Endometrium (tissue), 2 donors: ENCODE results near the gene MTM1.

Source experiments
- FAIRE-seq: peaks from 2 replicates; lab custom pipeline; 2012; peaks lifted over from hg19 to GRCh38; lab: Jason Lieb, UNC
- donor health status: control.
- donor health status: control.

Gene MTM1

DNA sequence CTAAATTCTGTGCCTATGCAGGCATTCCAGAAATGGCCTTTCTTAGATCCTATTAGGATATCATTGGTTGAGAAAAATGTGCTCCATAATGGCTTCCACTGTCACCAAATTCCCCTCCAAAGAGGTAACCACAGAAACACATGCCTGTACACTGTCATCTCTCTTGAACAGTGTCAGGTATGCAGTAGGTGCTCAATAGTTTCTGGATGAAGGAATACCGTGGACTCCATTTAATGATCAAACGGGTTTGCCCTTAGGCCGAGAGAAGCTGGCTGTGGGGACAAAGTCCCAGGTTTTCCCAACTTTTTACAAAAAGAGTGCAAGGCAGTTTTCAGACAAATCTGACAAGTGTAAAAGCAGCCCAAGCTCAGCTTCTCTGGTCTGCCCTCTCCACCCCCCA lies 16.5 kb upstream of the MTM1 start:
- no peak for FAIRE-seq

GRCh38 chrX:150558424-150558823 lies 10.0 kb upstream of the MTM1 start:
- FAIRE-seq: no peak

- FAIRE-seq: no peak
Observed at GRCh38 chrX:150564838-150565237, 3.6 kb upstream of the MTM1 start.

- FAIRE-seq: no peak
Observed at GRCh38 chrX:150565551-150565950, 2.9 kb upstream of the MTM1 start.

GRCh38 chrX:150566734-150567182 lies 1.7 kb upstream of the MTM1 start:
- FAIRE-seq: no peak

DNA sequence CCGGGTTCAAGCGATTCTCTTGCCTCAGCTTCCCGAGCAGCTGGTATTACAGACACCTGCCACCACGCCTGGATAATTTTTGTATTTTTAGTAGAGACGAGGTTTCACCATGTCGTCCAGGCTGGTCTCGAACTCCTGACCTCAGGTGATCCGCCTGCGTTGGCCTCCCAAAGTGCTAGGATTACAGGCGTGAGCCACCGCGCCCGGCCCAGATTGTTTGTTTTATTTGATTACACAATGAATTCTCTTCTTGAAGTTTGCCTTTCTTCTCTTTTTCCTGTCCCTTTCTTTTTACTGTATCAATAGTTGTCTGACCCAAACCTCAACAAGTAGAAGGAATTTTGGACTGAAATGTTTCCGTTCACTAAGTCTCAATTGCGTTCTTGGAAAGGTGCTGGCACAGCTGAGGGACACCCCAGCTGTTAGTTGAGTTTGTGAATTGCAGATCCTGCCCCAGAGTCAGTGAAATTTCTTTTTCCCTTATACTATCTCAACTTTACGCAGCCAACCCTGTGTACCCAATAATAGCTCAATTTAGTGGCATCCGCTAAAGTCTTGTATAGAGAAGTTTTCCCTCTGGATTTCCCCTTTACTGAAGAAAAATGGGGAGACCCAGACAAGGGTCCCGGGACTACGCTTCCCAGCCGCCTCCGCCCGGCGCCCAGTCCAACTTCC lies 639 bp upstream of the MTM1 start:
- FAIRE-seq: no peak

DNA sequence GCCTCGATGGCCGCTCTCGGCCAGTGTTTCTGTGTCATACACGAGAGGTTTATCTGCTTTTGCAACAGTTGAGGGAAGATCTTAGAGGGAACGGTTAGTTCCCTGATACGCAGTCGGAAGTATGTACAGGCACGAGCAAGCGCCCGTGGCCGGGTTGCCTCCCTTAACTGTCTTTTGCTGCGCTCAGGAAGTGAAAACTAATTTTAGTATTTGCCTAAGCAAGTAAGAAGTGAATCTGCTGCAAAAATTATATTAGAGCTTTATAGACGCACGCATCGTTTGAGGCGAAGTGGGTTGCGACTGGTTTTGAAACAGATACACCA lies 695 bp downstream of the MTM1 start:
- no peak for FAIRE-seq

- FAIRE-seq: no peak
Observed at GRCh38 chrX:150570512-150570911, 2.1 kb downstream of the MTM1 start.

DNA sequence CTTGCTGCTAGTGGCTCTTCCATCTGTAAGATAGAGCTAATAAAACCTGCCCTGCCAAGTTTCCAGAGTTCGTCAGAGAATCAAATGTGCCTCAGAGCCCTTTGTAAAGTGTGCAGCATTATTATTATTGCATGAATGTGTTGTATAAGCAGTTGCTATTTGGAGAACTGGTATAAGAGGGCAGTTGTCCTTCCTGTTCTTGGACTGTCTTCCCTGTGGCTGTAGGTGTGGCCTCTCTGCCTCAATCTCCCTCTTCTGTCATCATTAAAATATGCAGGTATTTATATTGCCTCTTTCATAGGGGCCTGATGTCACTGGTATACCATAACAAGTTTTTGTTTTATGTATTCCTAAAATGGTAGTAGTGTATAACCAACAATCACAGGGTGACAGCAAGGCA lies 3.8 kb downstream of the MTM1 start:
- no peak for FAIRE-seq

DNA sequence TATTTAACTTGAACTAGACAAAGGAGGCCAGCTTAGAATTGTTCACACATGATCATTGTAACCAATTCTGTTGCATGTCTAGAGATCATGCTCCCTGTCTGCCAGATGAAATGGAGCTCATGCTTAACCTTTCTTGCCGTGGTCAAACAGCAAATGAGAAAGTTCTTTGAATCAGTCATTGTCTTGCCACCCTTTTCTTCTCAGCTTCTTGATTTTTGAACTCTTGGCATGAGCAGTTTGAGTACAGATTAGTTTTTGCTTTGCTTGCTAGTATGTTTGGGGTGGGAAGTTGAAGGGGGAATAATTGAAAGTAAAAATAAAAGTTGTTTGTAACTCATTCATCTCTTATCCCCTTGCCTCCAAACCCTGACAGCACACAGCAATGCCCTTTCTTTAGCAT lies 4.7 kb downstream of the MTM1 start:
- FAIRE-seq: no peak

DNA sequence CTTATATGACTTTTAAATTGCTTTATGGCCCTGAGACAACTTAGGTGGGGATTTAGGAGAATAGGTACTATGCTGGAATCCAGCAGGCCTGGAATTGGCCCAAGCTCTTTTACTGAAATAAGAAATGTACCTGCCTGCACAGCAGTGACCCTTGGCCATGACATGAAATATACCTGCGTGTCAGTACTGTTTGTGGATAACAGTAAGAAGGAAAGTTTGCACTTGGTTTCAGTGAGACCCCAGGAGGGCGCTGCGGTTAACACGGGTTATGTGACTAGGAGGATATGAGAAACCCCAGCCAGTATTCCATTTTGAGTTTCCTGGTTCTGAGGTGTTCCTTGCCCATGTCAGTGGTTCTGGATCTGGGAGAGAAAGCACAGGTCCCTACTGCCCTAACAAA lies 5.3 kb downstream of the MTM1 start:
- FAIRE-seq: no peak

GRCh38 chrX:150574559-150575418 lies 6.4 kb downstream of the MTM1 start:
- FAIRE-seq: no peak

- no peak for FAIRE-seq
Observed at GRCh38 chrX:150575419-150575814, 7.0 kb downstream of the MTM1 start.

DNA sequence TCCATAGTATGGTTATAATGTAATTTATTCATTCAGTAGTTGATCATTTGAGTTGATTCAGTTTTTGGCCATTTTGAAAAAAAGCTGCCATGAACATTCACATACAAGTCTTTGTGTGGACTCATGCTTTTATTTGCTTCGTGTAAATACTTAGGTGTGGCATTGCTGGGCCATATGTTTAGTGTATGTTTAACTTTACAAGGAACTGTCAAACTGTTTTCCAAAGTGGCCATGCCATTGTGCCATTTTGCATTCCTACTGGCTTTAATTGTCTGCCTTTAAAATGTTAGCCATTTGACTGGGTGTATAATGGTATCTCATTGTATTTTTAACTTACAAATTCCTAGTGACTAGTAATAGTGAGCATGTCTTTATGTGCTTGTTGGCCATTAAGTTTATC lies 8.8 kb downstream of the MTM1 start:
- FAIRE-seq: no peak

GRCh38 chrX:150581093-150581775 lies 12.8 kb downstream of the MTM1 start:
- no peak for FAIRE-seq

DNA sequence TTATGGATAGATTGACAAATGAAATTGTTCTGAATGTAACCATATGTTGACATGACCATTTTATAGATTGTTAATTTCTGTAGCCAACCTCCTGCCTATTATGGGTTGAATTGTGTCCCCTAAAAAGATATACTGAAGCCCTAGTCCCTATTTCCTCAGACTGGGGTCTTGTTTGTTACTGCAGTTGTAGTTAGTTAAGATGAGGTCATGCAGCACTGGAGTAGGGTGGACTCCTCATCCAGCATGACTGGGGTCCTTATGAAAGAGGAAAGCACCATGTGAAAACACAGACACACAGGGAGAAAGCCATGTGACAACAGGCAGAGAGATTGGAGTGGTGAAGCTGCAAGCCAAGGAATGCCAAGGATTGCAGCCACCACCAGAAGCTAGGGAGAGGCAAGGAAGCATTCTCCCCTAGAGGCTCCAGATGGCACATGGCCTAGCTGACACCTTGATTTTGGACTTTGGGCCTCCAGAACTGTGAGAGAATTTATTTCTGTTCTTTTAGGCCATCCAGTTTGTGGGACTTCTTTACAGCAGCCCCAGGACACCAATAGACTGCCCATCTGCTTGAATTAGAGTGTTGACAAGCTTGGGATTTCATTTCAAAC lies 14.0 kb downstream of the MTM1 start:
- FAIRE-seq: no peak

- FAIRE-seq: no peak
Observed at GRCh38 chrX:150587585-150588503, 19.4 kb downstream of the MTM1 start.

DNA sequence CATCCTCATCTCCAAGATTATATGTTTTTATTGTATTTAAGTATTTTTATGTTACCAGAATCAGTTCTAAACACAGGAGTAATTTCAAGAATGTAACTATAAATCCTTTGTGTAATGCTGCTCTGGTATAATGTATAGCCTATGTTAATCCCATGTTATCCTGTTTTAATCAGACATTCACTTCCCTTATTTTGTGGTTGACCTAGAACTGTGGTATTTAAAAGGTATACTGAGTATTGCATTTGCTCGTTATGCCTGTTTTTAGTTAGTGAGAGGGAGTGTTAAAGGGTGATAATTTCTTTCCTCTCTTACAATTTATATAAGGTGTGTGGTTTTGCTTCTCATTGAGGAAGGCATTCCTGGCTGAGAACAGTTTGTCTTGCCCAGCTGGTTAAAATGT lies 26.2 kb downstream of the MTM1 start:
- FAIRE-seq: no peak

DNA sequence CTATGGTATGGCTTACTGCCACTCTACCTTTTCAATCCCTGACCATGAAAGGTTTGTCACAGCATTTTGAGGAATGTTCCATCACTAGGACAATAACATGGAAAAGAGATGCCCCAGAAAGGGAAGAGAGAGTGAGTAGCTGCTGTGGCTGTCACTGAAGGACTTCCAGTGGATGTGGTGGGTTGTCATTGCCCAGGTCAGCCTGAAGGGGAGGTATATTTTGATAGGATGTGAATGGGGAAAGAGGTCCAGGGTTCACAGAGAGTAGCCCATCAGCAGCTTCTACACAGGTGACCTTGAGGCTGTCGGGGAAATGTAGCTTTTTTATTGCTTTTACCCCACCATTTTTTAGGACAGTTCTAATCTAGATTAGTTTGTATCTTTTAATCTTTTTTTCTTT lies 30.8 kb downstream of the MTM1 start:
- no peak for FAIRE-seq

DNA sequence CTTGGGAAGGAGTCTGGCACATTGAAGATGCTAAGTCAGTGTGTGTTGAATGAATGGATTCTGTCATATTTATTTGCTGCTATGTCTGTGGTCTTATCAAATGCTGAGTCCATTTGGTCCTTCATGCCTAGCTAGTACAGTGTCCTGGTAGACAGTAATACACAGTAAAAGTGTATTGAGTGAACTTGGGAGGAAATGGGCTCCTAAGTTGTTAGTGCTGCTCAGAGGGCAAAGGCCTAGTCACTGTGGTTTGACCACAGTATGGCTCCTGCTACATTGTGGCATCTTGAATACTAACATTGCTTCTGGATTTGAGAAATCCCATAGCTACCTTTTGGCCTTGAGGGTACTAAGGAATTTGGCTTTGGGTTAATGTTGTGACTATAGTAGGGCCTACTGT lies 33.9 kb downstream of the MTM1 start:
- no peak for FAIRE-seq

DNA sequence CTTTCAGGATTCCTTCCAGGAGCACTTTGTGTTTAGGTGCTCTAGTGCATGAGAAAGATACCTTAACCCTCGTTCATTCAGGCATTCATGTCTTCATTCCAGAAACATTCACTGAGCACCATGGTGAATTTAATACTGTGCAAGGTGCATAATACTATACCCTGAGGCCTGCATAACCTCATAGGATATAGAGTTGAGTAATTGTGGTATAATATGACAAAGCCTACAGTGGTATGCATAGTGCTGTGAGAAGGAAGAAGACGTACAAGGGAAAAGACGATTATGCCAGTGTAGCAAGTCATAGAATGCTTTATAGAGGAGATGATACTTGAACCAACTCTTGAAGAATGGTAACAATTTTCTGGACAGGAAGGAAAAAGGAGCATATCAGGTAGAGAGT lies 34.3 kb downstream of the MTM1 start:
- FAIRE-seq: no peak

GRCh38 chrX:150605603-150606002 lies 37.2 kb downstream of the MTM1 start:
- no peak for FAIRE-seq
